Stimulated activated CD4-positive, alpha-beta T cell treated with anti-CD3 and anti-CD28 coated beads, Interleukin-4, amount 100 ng/mL, for 1 hour (primary cell): ENCODE data around the gene CINP.
A peak's percentile ranks its signal among the peaks of the same experiment; 100 is the strongest.

Source experiments
- DNase-seq: peaks from one replicate; pipeline ENCODE4 v3.0.0-alpha.2; 2020

Gene CINP

DNA sequence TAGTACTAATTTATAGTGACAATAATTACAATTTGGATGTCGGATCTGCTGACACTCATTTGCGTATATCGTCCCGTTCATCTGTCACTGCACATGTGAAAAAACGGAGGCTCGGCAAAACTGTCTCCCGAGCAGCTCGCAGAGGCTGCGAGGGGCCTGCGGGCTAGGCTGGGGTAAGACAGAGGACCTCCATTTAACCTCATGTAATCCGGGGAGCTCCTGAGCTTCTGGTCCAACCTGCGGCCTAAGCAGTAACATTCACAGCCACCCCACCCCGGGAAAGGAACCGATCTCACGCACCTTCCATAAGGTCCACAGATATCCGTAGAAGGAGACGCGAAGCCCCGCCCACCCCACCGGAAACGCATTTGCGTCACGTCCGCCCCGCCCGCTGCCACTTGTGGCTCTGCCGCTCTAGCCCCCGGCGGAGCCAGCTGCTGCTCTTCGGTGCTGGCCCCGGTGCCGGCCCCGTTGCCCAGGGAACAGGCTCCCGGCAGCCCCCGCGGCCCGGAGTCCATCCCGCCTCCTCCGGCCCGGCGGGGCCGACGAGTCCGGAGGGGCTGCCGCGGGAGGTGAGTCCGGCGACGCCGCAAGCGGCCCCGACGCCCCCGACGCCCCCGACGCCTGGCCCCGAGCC, at the start of gene CINP, which contains the start of gene TECPR2:
Gene CINP (minus strand): TSS at position 346 of the 637 bp plus-strand sequence. CDS start 39 bp downstream, at position 307.
Gene TECPR2 (plus strand): TSS at position 397 of the 637 bp plus-strand sequence. CDS start 13,781 bp downstream, outside the sequence.
- peak; percentile 98 for DNase-seq

DNA sequence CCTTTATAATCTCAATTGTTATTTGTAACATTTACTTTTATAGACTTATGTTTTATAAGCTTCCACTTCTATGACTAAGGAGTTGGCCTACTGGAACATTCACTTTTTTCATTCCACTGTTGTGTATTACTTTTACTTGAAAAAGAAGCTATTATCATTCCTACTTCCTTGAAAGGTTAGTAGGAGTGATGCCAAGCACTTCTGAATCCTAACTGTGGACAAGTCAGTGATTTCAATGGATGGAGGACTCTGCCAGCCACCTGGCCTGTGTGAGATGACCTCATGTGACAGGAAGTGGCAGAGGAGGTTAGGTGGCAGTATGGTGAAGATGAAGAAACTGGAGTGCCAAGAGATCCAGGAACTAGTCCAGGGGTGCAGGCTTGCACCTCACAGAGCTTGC, 46.0 kb upstream of the CINP start:
- no peak for DNase-seq

GRCh38 chr14:102407258-102407657, 44.6 kb upstream of the CINP start:
- DNase-seq: no peak

GRCh38 chr14:102403028-102403427, 40.3 kb upstream of the CINP start:
- no peak for DNase-seq

DNA sequence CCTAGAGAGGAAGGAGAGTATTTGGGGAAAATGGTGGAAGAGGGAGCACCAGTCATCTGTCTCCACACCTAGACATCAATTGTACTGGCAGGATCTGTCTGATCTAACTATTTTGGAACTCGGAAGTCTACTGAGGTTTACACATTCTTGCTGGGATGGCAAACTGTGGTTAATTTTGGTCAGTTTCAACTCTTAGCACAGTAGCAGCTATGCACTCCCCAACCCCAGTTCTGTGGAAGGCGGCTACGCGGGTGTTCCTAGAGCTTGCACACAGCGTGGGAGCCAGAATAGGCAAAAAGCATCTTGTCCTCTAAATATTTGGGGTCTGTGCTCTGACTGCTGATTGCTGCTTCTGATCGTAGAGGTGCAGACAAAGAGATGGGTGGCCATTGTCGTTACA, 33.8 kb upstream of the CINP start:
- no peak for DNase-seq

GRCh38 chr14:102394717-102395375, 32.2 kb upstream of the CINP start:
- DNase-seq: no peak

DNA sequence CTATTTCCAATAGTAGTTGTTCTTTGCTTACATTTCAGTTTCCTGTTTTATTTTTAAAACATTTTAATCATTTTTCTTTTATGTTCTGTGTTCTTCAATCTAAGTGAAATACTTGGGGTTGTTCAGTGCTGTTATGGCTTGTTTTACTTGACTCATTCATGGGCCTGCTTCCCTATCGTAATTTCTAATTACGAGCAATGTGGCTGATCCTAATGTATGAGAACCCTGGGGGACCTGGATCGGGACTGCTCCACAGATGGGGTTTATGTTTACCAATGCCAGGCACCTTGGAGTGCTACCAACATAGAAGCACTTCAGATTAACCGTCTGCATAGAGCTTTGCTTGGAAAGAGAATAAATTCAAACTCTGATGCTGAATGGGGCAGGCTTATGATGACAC, 29.8 kb upstream of the CINP start:
- no peak for DNase-seq

- no peak for DNase-seq
Observed at GRCh38 chr14:102390064-102390855, 27.6 kb upstream of the CINP start.

DNA sequence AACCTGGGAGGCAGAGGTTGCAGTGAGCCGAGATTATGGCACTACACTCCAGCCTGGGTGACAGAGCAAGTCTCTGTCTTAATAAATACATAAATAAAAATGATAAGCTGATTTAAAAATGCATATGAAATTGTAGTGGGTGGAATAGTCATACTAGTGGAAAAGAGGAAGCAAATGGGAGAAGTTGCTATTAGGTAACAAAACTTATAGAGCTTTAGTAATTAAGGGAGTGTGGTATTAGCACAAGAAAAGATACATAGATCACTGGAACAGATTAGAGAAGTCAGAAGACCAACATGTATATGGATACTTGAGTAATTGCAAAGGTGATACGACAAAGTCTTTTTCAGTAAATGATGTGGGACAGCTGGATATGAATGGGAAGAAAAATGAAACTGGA, 26.6 kb upstream of the CINP start:
- DNase-seq: no peak

GRCh38 chr14:102387086-102387485, 24.4 kb upstream of the CINP start:
- no peak for DNase-seq

GRCh38 chr14:102378830-102379229, 16.1 kb upstream of the CINP start:
- no peak for DNase-seq

DNA sequence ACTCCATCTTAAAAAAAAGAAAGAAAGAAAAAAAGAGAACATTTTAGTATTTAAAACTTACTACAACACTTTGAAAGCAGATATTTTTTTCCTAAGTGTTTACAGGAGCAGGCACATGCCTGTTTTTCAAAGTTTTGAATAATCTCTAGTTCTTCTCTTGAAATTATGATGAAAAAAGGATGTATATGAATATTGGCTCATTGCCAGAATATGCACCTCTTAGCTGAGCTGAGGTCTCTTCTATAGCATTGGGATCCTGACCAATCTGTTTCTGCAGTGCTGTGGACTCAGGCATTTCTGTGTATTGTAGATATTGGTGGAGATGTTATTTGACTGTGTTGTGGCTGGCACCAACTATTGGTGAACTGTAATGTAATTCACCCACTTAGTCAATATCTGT, 15.0 kb upstream of the CINP start:
- DNase-seq: no peak

GRCh38 chr14:102375119-102375518, 12.4 kb upstream of the CINP start:
- DNase-seq: no peak

DNA sequence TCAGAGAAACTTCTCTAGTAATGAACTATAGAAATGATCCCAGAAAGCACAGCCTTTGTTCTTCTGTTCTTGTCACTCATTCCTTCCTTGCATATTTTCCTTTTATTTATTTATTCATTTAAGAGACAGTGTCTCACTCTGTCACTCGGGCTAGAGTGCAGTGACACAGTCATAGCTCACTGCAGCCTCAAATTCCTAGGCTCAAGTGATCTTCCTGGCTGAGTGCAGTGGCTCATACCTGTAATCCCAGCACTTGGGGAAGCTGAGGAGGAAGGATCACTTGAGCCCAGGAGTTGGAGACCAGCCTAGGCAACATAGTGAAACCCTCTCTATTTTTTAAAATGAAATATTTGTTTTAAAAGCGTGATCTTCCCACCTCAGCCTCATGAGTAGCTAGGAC, 11.6 kb upstream of the CINP start:
- DNase-seq: no peak

- no peak for DNase-seq
Observed at GRCh38 chr14:102373110-102373509, 10.4 kb upstream of the CINP start.

- DNase-seq: no peak
Observed at GRCh38 chr14:102371361-102371760, 8.7 kb upstream of the CINP start.

DNA sequence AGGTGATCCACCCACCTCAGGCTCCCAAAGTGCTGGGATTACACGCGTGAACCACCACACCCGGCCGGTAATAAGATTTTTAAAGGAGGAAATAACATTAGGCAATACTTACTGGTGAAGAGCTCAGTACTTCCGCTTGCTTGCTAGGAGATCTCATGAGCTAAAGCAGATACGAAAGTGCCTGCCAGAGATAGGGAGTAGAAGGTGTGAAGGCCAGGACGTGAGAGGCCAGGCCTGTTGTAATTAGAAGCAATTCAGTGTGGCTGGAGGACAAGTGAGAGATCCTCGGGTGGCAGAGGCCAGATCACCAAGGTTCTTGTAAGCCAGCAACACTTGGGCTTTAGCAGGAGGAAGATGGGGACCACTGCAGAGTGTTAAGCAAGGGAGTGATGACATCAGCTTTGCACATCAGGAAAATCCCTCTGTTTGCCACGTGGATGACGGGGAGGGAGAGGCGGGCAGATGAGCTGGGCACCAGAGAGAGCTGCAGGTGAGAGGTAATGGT, 7.7 kb upstream of the CINP start:
- DNase-seq: no peak

GRCh38 chr14:102363182-102363943, 673 bp upstream of the CINP start:
- peak; percentile 30 for DNase-seq

GRCh38 chr14:102362084-102362483, 606 bp downstream of the CINP start:
- DNase-seq: peak; percentile 43

- DNase-seq: no peak
Observed at GRCh38 chr14:102360388-102360787, 2.3 kb downstream of the CINP start.

GRCh38 chr14:102359341-102359740, 3.3 kb downstream of the CINP start:
- no peak for DNase-seq

GRCh38 chr14:102356280-102356679, 6.4 kb downstream of the CINP start:
- no peak for DNase-seq

GRCh38 chr14:102353126-102353619, 9.5 kb downstream of the CINP start:
- DNase-seq: no peak
